GM12874 (cell line): Measurements from ENCODE around the gene BCAR1.

ENCODE experiments used
- TF ChIP-seq, protein P1 (sequence below): IDR thresholded peaks from 2 replicates; pipeline ENCODE4 v1.5.1; 2011; ENCODE audit warnings: low read depth, mild to moderate bottlenecking, control low read depth, low read length, moderate library complexity; ENCODE audit not compliant: insufficient read depth

BCAR1 gene

GRCh38 chr16:75192606-75193264, 58.7 kb downstream of the BCAR1 start:
- TF ChIP-seq, protein P1, sequence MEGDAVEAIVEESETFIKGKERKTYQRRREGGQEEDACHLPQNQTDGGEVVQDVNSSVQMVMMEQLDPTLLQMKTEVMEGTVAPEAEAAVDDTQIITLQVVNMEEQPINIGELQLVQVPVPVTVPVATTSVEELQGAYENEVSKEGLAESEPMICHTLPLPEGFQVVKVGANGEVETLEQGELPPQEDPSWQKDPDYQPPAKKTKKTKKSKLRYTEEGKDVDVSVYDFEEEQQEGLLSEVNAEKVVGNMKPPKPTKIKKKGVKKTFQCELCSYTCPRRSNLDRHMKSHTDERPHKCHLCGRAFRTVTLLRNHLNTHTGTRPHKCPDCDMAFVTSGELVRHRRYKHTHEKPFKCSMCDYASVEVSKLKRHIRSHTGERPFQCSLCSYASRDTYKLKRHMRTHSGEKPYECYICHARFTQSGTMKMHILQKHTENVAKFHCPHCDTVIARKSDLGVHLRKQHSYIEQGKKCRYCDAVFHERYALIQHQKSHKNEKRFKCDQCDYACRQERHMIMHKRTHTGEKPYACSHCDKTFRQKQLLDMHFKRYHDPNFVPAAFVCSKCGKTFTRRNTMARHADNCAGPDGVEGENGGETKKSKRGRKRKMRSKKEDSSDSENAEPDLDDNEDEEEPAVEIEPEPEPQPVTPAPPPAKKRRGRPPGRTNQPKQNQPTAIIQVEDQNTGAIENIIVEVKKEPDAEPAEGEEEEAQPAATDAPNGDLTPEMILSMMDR: no peak

GRCh38 chr16:75189638-75190245, 61.7 kb downstream of the BCAR1 start:
- TF ChIP-seq, protein P1: no peak

GRCh38 chr16:75188832-75189477, 62.5 kb downstream of the BCAR1 start:
- TF ChIP-seq, protein P1: no peak

DNA sequence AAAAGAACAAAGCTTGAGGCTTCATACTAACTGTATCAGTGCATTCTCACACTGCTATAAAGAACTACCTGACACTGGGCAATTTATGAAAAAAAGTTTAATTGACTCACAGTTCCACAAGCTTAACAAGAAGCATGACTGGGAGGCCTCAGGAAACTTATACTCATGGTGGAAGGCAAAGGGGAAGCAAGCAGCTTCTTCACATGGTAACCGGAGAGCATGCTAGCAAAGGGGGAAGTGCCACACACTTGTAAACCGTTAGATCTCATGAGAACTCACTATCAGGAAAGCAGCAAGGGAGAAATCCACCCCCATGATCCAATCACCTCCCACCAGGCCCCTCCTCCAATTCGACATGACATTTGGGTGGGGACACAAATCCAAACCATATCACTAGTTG, 69.8 kb downstream of the BCAR1 start:
- TF ChIP-seq, protein P1: no peak

GRCh38 chr16:75179208-75179607, 72.2 kb downstream of the BCAR1 start:
- TF ChIP-seq, protein P1: no peak
